Endodermal cell (in vitro differentiated cells): Measurements from ENCODE around the gene RAI14. TPM values are rescaled to one million over a fixed set of nuclear protein-coding genes. Genes with fewer than 3 reads are reported as not detected.

Source experiments
- DNase-seq: peaks from one replicate; pipeline ENCODE4 v3.0.0-alpha.2; 2017
- H3K27ac ChIP-seq: 2 replicates; pipeline ENCODE4 v1.5.1; 2013; ENCODE audit warnings: mild to moderate bottlenecking, low read depth, low read length, moderate library complexity
- H3K27me3 ChIP-seq: 2 replicates; pipeline ENCODE4 v1.6.1; 2013; ENCODE audit warnings: mild to moderate bottlenecking, low read length, moderate library complexity; ENCODE audit not compliant: insufficient read depth, control insufficient read depth, poor library complexity, severe bottlenecking
- H3K36me3 ChIP-seq: 2 replicates; pipeline ENCODE4 v1.7.0; 2013; ENCODE audit warnings: mild to moderate bottlenecking, low read length, moderate library complexity; ENCODE audit not compliant: control insufficient read depth, insufficient read depth
- H3K4me1 ChIP-seq: one replicate; pipeline ENCODE4 v1.7.0; 2013; ENCODE audit warnings: low read length; ENCODE audit not compliant: control insufficient read depth, insufficient read depth
- H3K4me3 ChIP-seq: 2 replicates; pipeline ENCODE4 v1.5.1; 2013; ENCODE audit warnings: mild to moderate bottlenecking, low read length, moderate library complexity
- H3K9ac ChIP-seq: 2 replicates; pipeline ENCODE4 v1.6.1; 2013; ENCODE audit warnings: mild to moderate bottlenecking, low read length, moderate library complexity; ENCODE audit not compliant: poor library complexity, severe bottlenecking; ENCODE audit errors: extremely low read depth
- H3K9me3 ChIP-seq: 2 replicates; pipeline ENCODE4 v1.6.1; 2013; ENCODE audit warnings: mild to moderate bottlenecking, low read length, moderate library complexity; ENCODE audit not compliant: control insufficient read depth
- H3K27ac Mint-ChIP-seq: 2 replicates; pipeline ENCODE4 v1.8.0; 2020; ENCODE audit warnings: mixed read lengths
- H3K27me3 Mint-ChIP-seq: 2 replicates; pipeline ENCODE4 v1.8.0; 2021; ENCODE audit warnings: mild to moderate bottlenecking, mixed read lengths; ENCODE audit not compliant: insufficient read depth
- H3K36me3 Mint-ChIP-seq: 2 replicates; pipeline ENCODE4 v1.8.0; 2020; ENCODE audit warnings: low read depth, mixed read lengths
- H3K4me1 Mint-ChIP-seq: 2 replicates; pipeline ENCODE4 v1.8.0; 2020; ENCODE audit warnings: mixed read lengths
- H3K4me3 Mint-ChIP-seq: 2 replicates; pipeline ENCODE4 v1.8.0; 2020; ENCODE audit warnings: mild to moderate bottlenecking, moderate library complexity, mixed read lengths
- H3K9me3 Mint-ChIP-seq: 2 replicates; pipeline ENCODE4 v1.8.0; 2020; ENCODE audit warnings: mild to moderate bottlenecking, mixed read lengths
- CTCF ChIP-seq: fragments of 200-600 bp; sonication (generic); conservative IDR thresholded peaks from 2 replicates; pipeline ENCODE4 v1.5.0; 2021; ENCODE audit warnings: antibody characterized with exemption, mild to moderate bottlenecking
- WGBS, 2 experiments: methylation state at CpG; one replicate each; pipeline versions ENCODE4 v1.1.5 to v1.1.7; 2013; ENCODE audit warnings: missing lambda C conversion rate in 2 of 2, mixed read lengths in 1 of 2; ENCODE audit not compliant: insufficient coverage in 1 of 2, insufficient read length in 1 of 2; 5-methylcytosine and 5-hydroxymethylcytosine counted together
- total RNA-seq, 2 donors: library from RNA; stranded (reverse); fragmentation: NEBNext Ultra II Directional in 1 of 2; extraction: Animal tissue kit (Norgen Biotek cat#: 25700) in 1 of 2; gene quantifications; 2 replicates in 1 of 2; 3 replicates in 1 of 2; pipeline ENCODE4 v1.2.1, GENCODE V29; 2021

The RAI14 gene
- total RNA-seq, 2 donors from 2014 or later, result 66.6 to 87.5 TPM

- Mint-ChIP-seq H3K9me3 (peaks cover 12% of the 10 kb centered on the region), H3K4me1 (no peaks in the 10 kb centered on the region), H3K27me3 (no peaks in the 10 kb centered on the region), H3K36me3 (no peaks in the 10 kb centered on the region), H3K27ac (no peak overlapping the region), H3K4me3 (no peak overlapping the region)
- peak; percentile 38 for DNase-seq
- no peak for TF ChIP-seq CTCF
- Histone ChIP-seq H3K27me3 (no peaks in the 10 kb centered on the region), H3K36me3 (no peaks in the 10 kb centered on the region), H3K9ac (no peak overlapping the region), H3K27ac (peak overlapping the region; percentile 63), H3K9me3 (no peaks in the 10 kb centered on the region), H3K4me3 (no peak overlapping the region), H3K4me1 (no peaks in the 10 kb centered on the region)
- WGBS, 2 experiments, result 81 to 84% methylated on average over 6 to 8 of the region's 8 CpGs
Measured at GRCh38 chr5:34632807-34633422, 23.2 kb upstream of the RAI14 start.

GRCh38 chr5:34639852-34640626 lies 16.1 kb upstream of the RAI14 start:
- no peak for TF ChIP-seq CTCF
- no peak for DNase-seq
- WGBS, 2 experiments, result 95% methylated on average over 3 of the region's 3 CpGs; no CpG with 5 or more reads in 1 of the 2 experiments
- Histone ChIP-seq H3K4me1 (no peaks in the 10 kb centered on the region), H3K36me3 (no peaks in the 10 kb centered on the region), H3K27ac (no peak overlapping the region), H3K9ac (no peak overlapping the region), H3K9me3 (no peaks in the 10 kb centered on the region), H3K27me3 (no peaks in the 10 kb centered on the region), H3K4me3 (no peak overlapping the region)
- Mint-ChIP-seq H3K27me3 (peaks cover under 1% of the 10 kb centered on the region), H3K36me3 (no peaks in the 10 kb centered on the region), H3K4me1 (no peaks in the 10 kb centered on the region), H3K4me3 (no peak overlapping the region), H3K27ac (no peak overlapping the region), H3K9me3 (no peaks in the 10 kb centered on the region)

GRCh38 chr5:34648039-34648839 lies 7.9 kb upstream of the RAI14 start:
- WGBS, 2 experiments, result 67 to 89% methylated on average over 2 to 5 of the region's 5 CpGs
- no peak overlapping the region for H3K4me3 ChIP-seq
- H3K36me3 ChIP-seq, result no peaks in the 10 kb centered on the region
- DNase-seq, result no peak
- Mint-ChIP-seq H3K27ac (no peak overlapping the region), H3K36me3 (no peaks in the 10 kb centered on the region), H3K9me3 (peaks cover 15% of the 10 kb centered on the region), H3K27me3 (peaks cover 2% of the 10 kb centered on the region), H3K4me1 (no peaks in the 10 kb centered on the region), H3K4me3 (no peak overlapping the region)
- H3K4me1 ChIP-seq, result no peaks in the 10 kb centered on the region
- no peak overlapping the region for H3K9ac ChIP-seq
- H3K27ac ChIP-seq, result no peak overlapping the region
- TF ChIP-seq CTCF, result no peak
- H3K27me3 ChIP-seq, result no peaks in the 10 kb centered on the region
- no peaks in the 10 kb centered on the region for H3K9me3 ChIP-seq
